Gastrocnemius medialis (tissue), 4 donors: Measurements from ENCODE around the gene C22orf23.

Source experiments
- POLR2A ChIP-seq, 2 donors: fragments of 450-650 bp; IDR thresholded peaks; one replicate each; pipeline ENCODE4 v1.6.1; 2017; ENCODE audit warnings: antibody characterized with exemption in 2 of 2, mild to moderate bottlenecking in 2 of 2, moderate library complexity in 2 of 2
- TF ChIP-seq, protein P1 (sequence below), 5 experiments: fragments of 450-650 bp in 3 of 5; fragments of 200-600 bp in 2 of 5; sonication (generic) in 2 of 5; IDR thresholded peaks in 4 of 5; conservative IDR thresholded peaks in 1 of 5; 1 replicate in 4 of 5; 2 replicates in 1 of 5; pipeline ENCODE4 v1.5.1; 2016 to 2019; ENCODE audit warnings: antibody characterized with exemption in 5 of 5, mild to moderate bottlenecking in 3 of 5, moderate library complexity in 3 of 5

DNA sequence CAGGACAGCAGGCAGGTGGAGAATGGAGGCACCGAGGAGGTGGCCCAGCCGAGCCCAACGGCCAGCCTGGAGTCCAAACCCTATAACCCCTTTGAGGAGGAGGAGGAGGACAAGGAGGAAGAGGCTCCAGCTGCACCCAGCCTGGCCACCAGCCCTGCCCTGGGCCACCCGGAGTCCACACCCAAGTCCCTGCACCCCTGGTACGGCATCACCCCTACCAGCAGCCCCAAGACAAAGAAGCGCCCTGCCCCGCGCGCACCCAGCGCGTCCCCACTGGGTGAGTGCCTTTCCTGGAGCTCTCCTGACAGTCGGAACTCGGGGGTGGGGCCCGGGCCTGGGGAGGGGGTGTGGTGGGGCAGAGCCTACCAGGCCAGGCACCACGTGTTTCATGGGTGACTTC is 27.6 kb downstream of the C22orf23 start:
- TF ChIP-seq, protein P1, sequence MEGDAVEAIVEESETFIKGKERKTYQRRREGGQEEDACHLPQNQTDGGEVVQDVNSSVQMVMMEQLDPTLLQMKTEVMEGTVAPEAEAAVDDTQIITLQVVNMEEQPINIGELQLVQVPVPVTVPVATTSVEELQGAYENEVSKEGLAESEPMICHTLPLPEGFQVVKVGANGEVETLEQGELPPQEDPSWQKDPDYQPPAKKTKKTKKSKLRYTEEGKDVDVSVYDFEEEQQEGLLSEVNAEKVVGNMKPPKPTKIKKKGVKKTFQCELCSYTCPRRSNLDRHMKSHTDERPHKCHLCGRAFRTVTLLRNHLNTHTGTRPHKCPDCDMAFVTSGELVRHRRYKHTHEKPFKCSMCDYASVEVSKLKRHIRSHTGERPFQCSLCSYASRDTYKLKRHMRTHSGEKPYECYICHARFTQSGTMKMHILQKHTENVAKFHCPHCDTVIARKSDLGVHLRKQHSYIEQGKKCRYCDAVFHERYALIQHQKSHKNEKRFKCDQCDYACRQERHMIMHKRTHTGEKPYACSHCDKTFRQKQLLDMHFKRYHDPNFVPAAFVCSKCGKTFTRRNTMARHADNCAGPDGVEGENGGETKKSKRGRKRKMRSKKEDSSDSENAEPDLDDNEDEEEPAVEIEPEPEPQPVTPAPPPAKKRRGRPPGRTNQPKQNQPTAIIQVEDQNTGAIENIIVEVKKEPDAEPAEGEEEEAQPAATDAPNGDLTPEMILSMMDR (IDR thresholded peaks at IDR 0.05 in 4 of 5, conservative IDR thresholded peaks at IDR 0.05 in 1 of 5): no peak
- TF ChIP-seq POLR2A (IDR thresholded peaks at IDR 0.05): no peak
